Measurements from ENCODE around the gene PPP1R9B.

- TF ChIP-seq, protein P1, sequence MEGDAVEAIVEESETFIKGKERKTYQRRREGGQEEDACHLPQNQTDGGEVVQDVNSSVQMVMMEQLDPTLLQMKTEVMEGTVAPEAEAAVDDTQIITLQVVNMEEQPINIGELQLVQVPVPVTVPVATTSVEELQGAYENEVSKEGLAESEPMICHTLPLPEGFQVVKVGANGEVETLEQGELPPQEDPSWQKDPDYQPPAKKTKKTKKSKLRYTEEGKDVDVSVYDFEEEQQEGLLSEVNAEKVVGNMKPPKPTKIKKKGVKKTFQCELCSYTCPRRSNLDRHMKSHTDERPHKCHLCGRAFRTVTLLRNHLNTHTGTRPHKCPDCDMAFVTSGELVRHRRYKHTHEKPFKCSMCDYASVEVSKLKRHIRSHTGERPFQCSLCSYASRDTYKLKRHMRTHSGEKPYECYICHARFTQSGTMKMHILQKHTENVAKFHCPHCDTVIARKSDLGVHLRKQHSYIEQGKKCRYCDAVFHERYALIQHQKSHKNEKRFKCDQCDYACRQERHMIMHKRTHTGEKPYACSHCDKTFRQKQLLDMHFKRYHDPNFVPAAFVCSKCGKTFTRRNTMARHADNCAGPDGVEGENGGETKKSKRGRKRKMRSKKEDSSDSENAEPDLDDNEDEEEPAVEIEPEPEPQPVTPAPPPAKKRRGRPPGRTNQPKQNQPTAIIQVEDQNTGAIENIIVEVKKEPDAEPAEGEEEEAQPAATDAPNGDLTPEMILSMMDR (IDR thresholded peaks at IDR 0.05; ENCODE audit: low read length): no peak
- TF ChIP-seq EZH2 (IDR thresholded peaks at IDR 0.05; ENCODE audit: borderline replicate concordance, low read length): no peak
Observed at GRCh38 chr17:50093807-50094206, 56.7 kb downstream of the PPP1R9B start.
